AG10803 (cell line): ENCODE results near the gene MAMLD1.

Experiments
- DNase-seq: peaks from one replicate; pipeline ENCODE4 v3.0.0; 2010; ENCODE audit warnings: low read depth
- H3K4me3 ChIP-seq: 2 replicates; pipeline ENCODE4 v1.5.1; 2011; ENCODE audit warnings: mild to moderate bottlenecking, low read length, control low read depth
- TF ChIP-seq, protein P1 (sequence below): conservative IDR thresholded peaks from 2 replicates; pipeline ENCODE4 v1.5.1; 2011; ENCODE audit warnings: mild to moderate bottlenecking, low read length, control low read depth, inconsistent platforms

The MAMLD1 gene

DNA sequence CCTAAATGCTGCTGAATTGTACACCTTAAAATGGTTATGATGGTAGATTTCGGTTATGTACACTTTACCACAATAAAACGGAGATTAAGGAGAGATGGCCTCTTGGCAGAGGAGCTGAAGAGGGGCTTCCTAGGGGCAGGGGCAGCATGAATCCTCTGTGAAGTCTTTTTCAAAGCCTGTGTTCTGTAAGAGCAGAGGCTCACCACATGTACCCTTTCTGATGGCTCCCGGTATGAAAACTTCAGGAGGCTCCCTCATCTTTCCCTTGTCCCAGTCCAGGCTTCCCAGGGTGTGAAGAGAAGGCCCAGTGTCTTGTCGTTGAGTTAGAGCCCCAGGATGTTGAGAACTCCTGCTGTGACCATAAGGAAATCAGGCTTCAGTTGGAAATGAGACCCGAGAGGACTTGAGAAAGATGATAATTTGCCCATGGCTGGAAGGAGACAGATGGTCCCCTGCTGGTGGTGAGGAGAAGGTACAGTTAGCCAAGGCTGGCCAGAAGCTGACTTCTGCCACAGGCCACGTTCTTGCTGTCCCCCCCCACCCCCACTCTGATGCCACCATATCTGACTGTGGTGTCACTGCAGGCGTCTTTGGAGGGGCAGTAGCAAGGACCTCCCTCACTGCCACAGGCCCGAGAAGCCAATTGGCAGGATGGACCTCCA lies 173.5 kb downstream of the MAMLD1 start:
- TF ChIP-seq, protein P1, sequence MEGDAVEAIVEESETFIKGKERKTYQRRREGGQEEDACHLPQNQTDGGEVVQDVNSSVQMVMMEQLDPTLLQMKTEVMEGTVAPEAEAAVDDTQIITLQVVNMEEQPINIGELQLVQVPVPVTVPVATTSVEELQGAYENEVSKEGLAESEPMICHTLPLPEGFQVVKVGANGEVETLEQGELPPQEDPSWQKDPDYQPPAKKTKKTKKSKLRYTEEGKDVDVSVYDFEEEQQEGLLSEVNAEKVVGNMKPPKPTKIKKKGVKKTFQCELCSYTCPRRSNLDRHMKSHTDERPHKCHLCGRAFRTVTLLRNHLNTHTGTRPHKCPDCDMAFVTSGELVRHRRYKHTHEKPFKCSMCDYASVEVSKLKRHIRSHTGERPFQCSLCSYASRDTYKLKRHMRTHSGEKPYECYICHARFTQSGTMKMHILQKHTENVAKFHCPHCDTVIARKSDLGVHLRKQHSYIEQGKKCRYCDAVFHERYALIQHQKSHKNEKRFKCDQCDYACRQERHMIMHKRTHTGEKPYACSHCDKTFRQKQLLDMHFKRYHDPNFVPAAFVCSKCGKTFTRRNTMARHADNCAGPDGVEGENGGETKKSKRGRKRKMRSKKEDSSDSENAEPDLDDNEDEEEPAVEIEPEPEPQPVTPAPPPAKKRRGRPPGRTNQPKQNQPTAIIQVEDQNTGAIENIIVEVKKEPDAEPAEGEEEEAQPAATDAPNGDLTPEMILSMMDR: no peak
- no peak for DNase-seq

DNA sequence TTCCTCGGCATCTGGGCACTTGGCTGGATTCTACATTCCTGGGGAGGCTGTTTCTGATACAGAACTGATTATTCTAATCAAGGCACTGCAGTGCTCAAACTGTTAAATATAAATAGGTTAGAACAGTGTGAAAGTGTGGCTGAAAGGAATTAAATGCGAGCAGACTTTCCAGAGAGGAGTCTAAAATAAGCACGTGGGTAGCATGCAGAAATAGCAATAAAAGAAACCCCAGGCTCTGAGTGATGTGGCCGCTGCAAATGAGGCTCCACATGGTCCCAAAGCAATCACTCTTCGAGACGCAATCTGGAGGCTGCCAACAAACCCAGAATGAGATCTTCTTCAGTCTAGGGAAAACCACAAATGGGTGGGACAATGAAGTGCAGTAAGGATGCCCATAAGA lies 174.7 kb downstream of the MAMLD1 start:
- no peak for DNase-seq
- TF ChIP-seq, protein P1: no peak
- no peak overlapping the region for H3K4me3 ChIP-seq

More for the DNA sequence above, 173.5 kb downstream of the MAMLD1 start:
- no peak overlapping the region for H3K4me3 ChIP-seq

DNA sequence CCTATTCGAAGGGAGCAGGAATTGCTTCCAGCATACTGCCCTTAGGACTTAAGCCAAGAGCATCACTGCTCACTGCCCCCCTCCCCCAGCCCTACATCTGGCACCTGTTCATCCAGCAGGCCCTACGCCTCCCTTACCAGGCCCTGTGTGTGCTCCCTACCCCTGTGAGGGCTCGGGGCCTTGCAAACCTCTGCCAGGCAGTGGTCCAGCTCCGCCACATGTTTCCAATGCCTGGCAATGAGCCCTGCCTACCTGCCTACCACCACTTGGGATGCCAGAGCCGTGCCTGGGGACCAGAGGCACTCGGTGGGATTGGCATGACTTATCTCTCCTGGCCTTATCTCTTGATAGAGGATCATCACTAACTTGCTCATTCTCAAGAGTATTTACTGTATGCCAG lies 177.8 kb downstream of the MAMLD1 start:
- TF ChIP-seq, protein P1: no peak
- no peak overlapping the region for H3K4me3 ChIP-seq
- DNase-seq: no peak

DNA sequence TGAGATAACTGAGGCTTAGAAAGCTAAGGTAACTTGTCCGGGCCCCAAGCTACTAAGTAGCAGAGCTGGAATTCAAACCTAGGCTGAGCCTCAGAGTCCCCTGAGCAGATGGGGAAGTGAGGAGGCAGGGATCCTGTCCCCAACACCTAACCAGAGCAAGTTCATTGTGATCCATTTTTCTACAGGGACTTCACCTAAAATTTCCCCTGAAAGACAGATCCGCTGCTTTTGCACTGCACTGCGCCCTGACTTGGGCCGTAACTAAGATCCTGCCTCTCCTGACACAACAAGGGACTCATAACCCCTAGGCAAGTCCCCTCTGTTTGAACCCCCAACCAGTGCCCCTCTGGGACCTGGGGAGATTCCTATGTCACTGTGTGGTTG lies 179.7 kb downstream of the MAMLD1 start:
- no peak overlapping the region for H3K4me3 ChIP-seq
- DNase-seq: no peak
- TF ChIP-seq, protein P1: no peak

DNA sequence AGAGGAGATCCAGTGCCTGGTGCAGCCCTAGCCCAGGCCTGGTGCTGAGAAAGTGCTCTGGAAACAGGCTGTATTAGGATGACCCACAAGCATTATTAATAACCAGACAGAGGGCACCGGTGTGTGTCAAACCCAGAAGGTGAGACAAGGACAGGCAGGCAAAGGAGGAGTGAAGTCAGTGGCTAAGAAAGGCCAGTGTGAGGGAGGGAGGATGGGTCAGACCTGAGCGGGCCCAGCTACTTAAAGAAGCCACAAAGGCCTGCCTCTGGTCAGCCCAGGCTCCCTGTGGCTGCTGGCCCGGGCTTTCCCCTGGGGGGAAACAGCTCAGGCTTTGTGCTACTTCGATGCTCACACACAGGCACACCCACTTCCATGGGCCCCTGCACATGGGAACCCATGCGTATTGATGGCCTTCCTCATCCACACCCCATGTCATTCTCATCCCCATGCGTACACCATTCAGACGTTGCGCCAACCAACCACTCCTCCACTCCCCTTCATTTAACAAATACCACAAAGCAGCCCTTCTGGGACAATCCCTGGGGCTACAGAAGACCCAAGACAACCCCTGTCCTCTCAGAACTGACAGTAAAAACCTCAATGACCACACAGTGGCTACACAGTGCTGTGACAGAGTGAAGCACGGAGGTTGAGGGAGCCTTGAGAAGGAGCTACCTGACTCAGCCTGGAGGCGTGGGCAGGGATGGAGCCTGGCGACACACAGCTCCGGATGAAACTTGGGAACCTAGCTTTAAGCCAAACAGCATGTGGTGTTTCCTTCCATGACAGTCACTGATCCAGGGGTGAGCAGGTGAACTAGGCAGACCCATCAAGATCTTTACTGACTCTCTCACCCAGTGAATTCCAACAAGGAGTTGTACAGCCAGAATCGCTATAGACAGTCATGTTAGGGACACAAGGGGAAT lies 180.4 kb downstream of the MAMLD1 start:
- TF ChIP-seq, protein P1: no peak
- DNase-seq: no peak
- H3K4me3 ChIP-seq: no peak overlapping the region

DNA sequence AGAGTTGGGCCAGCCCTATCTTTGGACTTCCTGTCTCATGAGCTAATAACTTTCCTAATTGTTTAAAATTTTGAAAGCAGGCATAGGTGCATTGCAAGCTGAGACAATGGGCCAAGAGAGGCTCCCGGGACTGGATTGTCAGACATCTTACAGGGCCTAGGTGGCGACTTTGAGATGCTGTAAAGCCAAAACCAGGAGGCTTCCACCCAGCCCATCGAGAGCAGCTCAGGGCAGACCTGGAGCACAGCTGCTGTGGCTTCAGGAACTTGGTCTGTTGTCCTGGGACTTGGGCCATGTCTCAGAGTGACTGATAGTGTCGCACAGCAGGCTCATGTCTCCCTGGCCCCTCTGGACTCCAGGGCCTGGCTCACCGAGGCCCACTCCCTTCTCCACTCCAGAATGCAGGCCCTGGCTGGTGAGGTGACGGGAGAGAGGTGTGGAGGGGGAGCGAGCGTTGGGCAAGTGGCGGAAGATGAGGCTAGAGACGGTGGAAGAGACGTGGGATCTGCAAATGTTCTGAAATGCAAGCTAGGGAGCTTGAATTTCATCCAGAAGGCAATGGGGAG lies 181.2 kb downstream of the MAMLD1 start:
- no peak overlapping the region for H3K4me3 ChIP-seq
- TF ChIP-seq, protein P1: no peak
- DNase-seq: no peak
